Measurements from ENCODE around the gene BAZ2A.

DNA sequence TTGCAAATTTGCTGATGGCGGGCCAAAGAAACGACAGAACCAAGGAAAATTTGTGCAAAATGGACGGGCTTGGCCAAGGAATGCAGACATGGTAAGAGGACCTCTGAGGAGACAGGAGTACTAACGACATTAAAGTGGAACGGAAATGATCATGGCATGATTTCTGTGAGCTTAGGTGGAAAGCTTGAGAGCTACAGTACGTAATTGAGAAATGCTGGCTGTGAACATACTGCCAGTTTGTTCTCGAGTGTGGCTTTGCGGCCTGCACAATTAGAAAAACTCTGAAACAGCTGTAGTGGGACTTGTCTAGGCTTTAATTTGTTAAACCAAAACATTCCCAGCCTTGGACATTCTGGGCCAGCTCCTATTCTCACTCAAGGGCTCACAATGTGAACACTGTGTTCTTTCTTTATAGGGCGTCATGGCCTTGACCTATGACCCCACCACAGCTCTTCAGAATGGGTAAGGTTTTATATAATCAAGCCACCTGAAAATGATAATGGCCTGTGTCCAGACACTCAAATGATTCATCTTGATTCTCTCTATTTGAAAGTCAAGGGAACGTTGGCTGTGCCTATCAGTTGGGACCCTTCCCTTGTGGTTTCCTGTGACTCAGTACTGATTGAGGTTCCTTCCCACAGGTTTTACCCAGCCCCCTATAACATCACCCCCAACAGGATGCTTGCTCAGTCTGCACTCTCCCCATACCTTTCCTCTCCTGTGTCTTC is 48.5 kb downstream of the BAZ2A start:
- TF ChIP-seq, protein P1, sequence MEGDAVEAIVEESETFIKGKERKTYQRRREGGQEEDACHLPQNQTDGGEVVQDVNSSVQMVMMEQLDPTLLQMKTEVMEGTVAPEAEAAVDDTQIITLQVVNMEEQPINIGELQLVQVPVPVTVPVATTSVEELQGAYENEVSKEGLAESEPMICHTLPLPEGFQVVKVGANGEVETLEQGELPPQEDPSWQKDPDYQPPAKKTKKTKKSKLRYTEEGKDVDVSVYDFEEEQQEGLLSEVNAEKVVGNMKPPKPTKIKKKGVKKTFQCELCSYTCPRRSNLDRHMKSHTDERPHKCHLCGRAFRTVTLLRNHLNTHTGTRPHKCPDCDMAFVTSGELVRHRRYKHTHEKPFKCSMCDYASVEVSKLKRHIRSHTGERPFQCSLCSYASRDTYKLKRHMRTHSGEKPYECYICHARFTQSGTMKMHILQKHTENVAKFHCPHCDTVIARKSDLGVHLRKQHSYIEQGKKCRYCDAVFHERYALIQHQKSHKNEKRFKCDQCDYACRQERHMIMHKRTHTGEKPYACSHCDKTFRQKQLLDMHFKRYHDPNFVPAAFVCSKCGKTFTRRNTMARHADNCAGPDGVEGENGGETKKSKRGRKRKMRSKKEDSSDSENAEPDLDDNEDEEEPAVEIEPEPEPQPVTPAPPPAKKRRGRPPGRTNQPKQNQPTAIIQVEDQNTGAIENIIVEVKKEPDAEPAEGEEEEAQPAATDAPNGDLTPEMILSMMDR (IDR thresholded peaks at IDR 0.05), result no peak
- TF ChIP-seq POLR2A (IDR thresholded peaks at IDR 0.05), result no peak

All from lower leg skin (tissue), 3 donors.